IMR-90 (cell line): ENCODE measurements around the gene SLC35F6. TPM values are rescaled to one million over a fixed set of nuclear protein-coding genes. Genes with fewer than 3 reads are reported as not detected.

ENCODE experiments used
- ATAC-seq: fragments of 200-7000 bp; cut with Tn5 transposase; 2 replicates; pipeline ENCODE4 v1.9.1; 2020; ENCODE audit warnings: low read depth, mild to moderate bottlenecking, moderate library complexity
- BruUV-seq: library from RNA; stranded (reverse); fragments of 400-500 nt; replicated peaks from 2 replicates; lab custom pipeline; 2021; lab: Mats Ljungman, UMichigan
- CTCF ChIA-PET: fragments of 300-600 bp; formaldehyde crosslinking; extraction: SDS; loops from one replicate; lab custom pipeline; 2021; ENCODE audit warnings: antibody characterized with exemption; lab: Yijun Ruan, JAX
- POLR2A ChIA-PET: fragments of 300-600 bp; sonication (Branson Sonifier 250); formaldehyde crosslinking; loops from one replicate; lab custom pipeline; 2022; ENCODE audit warnings: antibody characterized with exemption; ENCODE audit not compliant: unreplicated experiment; lab: Charles Lee
- DNase-seq: peaks from one replicate; pipeline ENCODE4 v3.0.0; 2013
- H2AFZ ChIP-seq: replicated peaks from 2 replicates; pipeline ENCODE3; 2013; ENCODE audit warnings: low read length, mild to moderate bottlenecking; ENCODE audit not compliant: poor library complexity
- H2AK5ac ChIP-seq: 2 replicates; pipeline ENCODE4 v1.6.1; 2013; ENCODE audit warnings: low read depth, low read length, inconsistent platforms
- H2AK9ac ChIP-seq: replicated peaks from 2 replicates; pipeline ENCODE3; 2013; ENCODE audit warnings: mild to moderate bottlenecking, low read depth, low read length, moderate library complexity; ENCODE audit not compliant: poor library complexity
- H2BK120ac ChIP-seq: 2 replicates; pipeline ENCODE4 v1.6.1; 2013; ENCODE audit warnings: low read depth, low read length, inconsistent platforms
- H2BK15ac ChIP-seq: 3 replicates; pipeline ENCODE4 v1.6.1; 2013; ENCODE audit warnings: low read depth, low read length, inconsistent platforms
- H2BK20ac ChIP-seq: 2 replicates; pipeline ENCODE4 v1.6.1; 2013; ENCODE audit warnings: low read depth, mild to moderate bottlenecking, inconsistent platforms, low read length, moderate library complexity
- H2BK5ac ChIP-seq: 2 replicates; pipeline ENCODE4 v1.6.1; 2013; ENCODE audit warnings: mild to moderate bottlenecking, low read depth, low read length, inconsistent platforms; ENCODE audit not compliant: poor library complexity, severe bottlenecking
- H3K14ac ChIP-seq: replicated peaks from 2 replicates; pipeline ENCODE4 v1.6.1; 2013; ENCODE audit warnings: low read depth, low read length, inconsistent platforms
- H3K18ac ChIP-seq: 2 replicates; pipeline ENCODE4 v1.6.1; 2013; ENCODE audit warnings: low read depth, low read length, control low read depth
- H3K23ac ChIP-seq: 2 replicates; pipeline ENCODE4 v1.6.1; 2013; ENCODE audit warnings: low read depth, low read length, inconsistent platforms
- H3K27ac ChIP-seq: 2 replicates; pipeline ENCODE4 v1.5.1; 2013; ENCODE audit warnings: mild to moderate bottlenecking, control low read depth, low read length; ENCODE audit not compliant: insufficient read depth
- H3K27me3 ChIP-seq: 2 replicates; pipeline ENCODE4 v1.6.1; 2013; ENCODE audit warnings: low read length; ENCODE audit not compliant: control insufficient read depth, insufficient read depth
- H3K36me3 ChIP-seq: 2 replicates; pipeline ENCODE4 v1.6.1; 2013; ENCODE audit warnings: low read length, mixed read lengths; ENCODE audit not compliant: control insufficient read depth, insufficient read depth
- H3K4ac ChIP-seq: 2 replicates; pipeline ENCODE4 v1.6.1; 2013; ENCODE audit warnings: low read depth, low read length, inconsistent platforms
- H3K4me1 ChIP-seq: 2 replicates; pipeline ENCODE4 v1.6.1; 2013; ENCODE audit warnings: low read length, mixed read lengths; ENCODE audit not compliant: control insufficient read depth, insufficient read depth
- H3K4me2 ChIP-seq: 2 replicates; pipeline ENCODE4 v1.6.1; 2013; ENCODE audit warnings: low read depth, mild to moderate bottlenecking, control low read depth, low read length, moderate library complexity
- H3K4me3 ChIP-seq: 2 replicates; pipeline ENCODE4 v1.5.1; 2013; ENCODE audit warnings: low read depth, mild to moderate bottlenecking, control low read depth, low read length, moderate library complexity; ENCODE audit not compliant: insufficient read depth
- H3K56ac ChIP-seq: 2 replicates; pipeline ENCODE4 v1.6.1; 2013; ENCODE audit warnings: low read length, inconsistent platforms; ENCODE audit not compliant: insufficient read depth; ENCODE audit errors: extremely low read depth
- H3K79me1 ChIP-seq, 2 experiments: 2 replicates each; pipeline ENCODE4 v1.6.1; 2013; ENCODE audit warnings: low read length in 2 of 2, inconsistent platforms in 1 of 2, low read depth in 1 of 2
- H3K9ac ChIP-seq: 2 replicates; pipeline ENCODE4 v1.6.1; 2013; ENCODE audit warnings: low read depth, low read length, control low read depth
- H3K9me1 ChIP-seq: 2 replicates; pipeline ENCODE4 v1.6.1; 2013; ENCODE audit warnings: low read length, inconsistent platforms; ENCODE audit not compliant: insufficient read depth
- H3K9me3 ChIP-seq: 2 replicates; pipeline ENCODE4 v1.6.1; 2013; ENCODE audit warnings: low read length; ENCODE audit not compliant: control insufficient read depth, insufficient read depth
- H4K20me1 ChIP-seq: 2 replicates; pipeline ENCODE4 v1.6.1; 2013; ENCODE audit warnings: low read length, inconsistent platforms; ENCODE audit not compliant: insufficient read depth
- H4K5ac ChIP-seq: 2 replicates; pipeline ENCODE4 v1.6.1; 2013; ENCODE audit warnings: mild to moderate bottlenecking, low read depth, low read length, control low read depth
- H4K8ac ChIP-seq, 2 experiments: 2 replicates each; pipeline ENCODE4 v1.6.1; 2013; ENCODE audit warnings: low read depth in 2 of 2, low read length in 2 of 2, control low read depth in 1 of 2, inconsistent platforms in 1 of 2
- H4K91ac ChIP-seq: 2 replicates; pipeline ENCODE4 v1.6.1; 2013; ENCODE audit warnings: low read depth, low read length, inconsistent platforms; ENCODE audit not compliant: insufficient read depth
- MAFK ChIP-seq: IDR thresholded peaks from 2 replicates; pipeline ENCODE4 v1.6.1; 2012; ENCODE audit warnings: low read depth, low read length, improper control_type of control experiment
- RAD21 ChIP-seq: IDR thresholded peaks from 2 replicates; pipeline ENCODE4 v1.6.1; 2012; ENCODE audit warnings: low read length, improper control_type of control experiment
- USF2 ChIP-seq: fragments of 150-350 bp; IDR thresholded peaks from 2 replicates; pipeline ENCODE4 v1.6.1; 2017; ENCODE audit warnings: mild to moderate bottlenecking, antibody characterized with exemption, low read length, low read depth
- WGBS, 2 experiments: methylation state at CpG; one replicate each; pipeline versions ENCODE4 v1.1.5 to v1.1.7; 2013; ENCODE audit warnings: missing lambda C conversion rate in 2 of 2; ENCODE audit not compliant: insufficient read length in 1 of 2; ENCODE audit errors: extremely low coverage in 2 of 2; 5-methylcytosine and 5-hydroxymethylcytosine counted together
- dilution Hi-C: fragments of 300-500 bp; cut with HindIII; formaldehyde crosslinking; loops from one replicate; pipeline ENCODE4 v1.14.3; 2018; ENCODE audit warnings: low sequenced_read_pairs; ENCODE audit not compliant: unreplicated experiment
- in situ Hi-C: fragments of 300-500 bp; cut with MboI; formaldehyde crosslinking; loops from 3 replicates; pipeline ENCODE4 v1.14.3; 2019; ENCODE audit warnings: low sequenced_read_pairs, inconsistent platforms, mixed read lengths
- intact Hi-C: fragments of 100-400 bp; cut with micrococcal nuclease; formaldehyde crosslinking; loops from 2 replicates; pipeline ENCODE4 v1.10.0; 2022
- polyA plus RNA-seq, 3 experiments: library from polyadenylated mRNA; depleted of rRNA; stranded (reverse); fragments of >200 nt; gene quantifications; 2 replicates each; pipeline ENCODE4 v1.2.3, GENCODE V29; 2012; ENCODE audit warnings: low replicate concordance in 1 of 3
- total RNA-seq: library from RNA; depleted of rRNA; stranded (reverse); fragments of >200 nt; gene quantifications from 2 replicates; pipeline ENCODE4 v1.2.3, GENCODE V29; 2012

Gene SLC35F6
- total and polyA plus RNA-seq, 2 of the 4 experiments (the other 2 are of a cell fraction): 19.1 to 30.6 TPM

GRCh38 chr2:26772064-26773001 lies 8.2 kb downstream of the SLC35F6 start:
- Histone ChIP-seq H2AFZ (no peak overlapping the region), H3K18ac (no peak overlapping the region; the same call in 1 of the 2 replicates), H4K8ac (peak overlapping the region in 1 of 2 experiments; percentile 20; a peak in 1 of 4 replicates), H3K36me3 (peaks cover 37% of the 10 kb centered on the region), H3K4me1 (peaks cover 18% of the 10 kb centered on the region), H2BK20ac (no peak overlapping the region), H2AK5ac (peak overlapping the region; percentile 52; the same call in 1 of the 2 replicates), H3K23ac (peak overlapping the region; percentile 68; the same call in 1 of the 2 replicates), H3K9me1 (peaks cover 45% of the 10 kb centered on the region), H2BK120ac (peak overlapping the region; percentile 21; the same call in 1 of the 2 replicates), H2BK5ac (no peak overlapping the region), H4K5ac (no peak overlapping the region), H3K9me3 (no peaks in the 10 kb centered on the region), H3K56ac (no peak overlapping the region), H3K4me3 (no peak overlapping the region), H3K27ac (peak overlapping the region; percentile 63; the same call in 1 of the 2 replicates), H3K4me2 (no peak overlapping the region), H3K79me1 (peaks cover 48 to 89% of the 10 kb centered on the region in 2 experiments), H3K27me3 (no peaks in the 10 kb centered on the region), H4K20me1 (peaks cover 71% of the 10 kb centered on the region), H3K9ac (no peak overlapping the region), H4K91ac (peak overlapping the region; percentile 15; the same call in 1 of the 2 replicates), H3K14ac (0 out of 2 replicates have a peak overlapping the region, but pooled peaks have one; percentile 37), H2BK15ac (no peak overlapping the region), H2AK9ac (peak overlapping the region; percentile 76), H3K4ac (peak overlapping the region; percentile 59)
- TF ChIP-seq MAFK (no peak), USF2 (peak; percentile 3; the same call in 1 of the 2 replicates), RAD21 (no peak)
- in situ Hi-C loops: no loop called here
- POLR2A ChIA-PET: no interaction called here
- CTCF ChIA-PET: no interaction called here
- 69% methylated on average over 7 of the region's 13 CpGs; no CpG with 5 or more reads in 1 of the 2 experiments for WGBS, 2 experiments
- intact Hi-C loops: no loop called here
- no TSS peak for BruUV-seq
- dilution Hi-C loops: no loop called here
- ATAC-seq: peak; percentile 15
- peak; percentile 38 for DNase-seq
